Lower leg skin (tissue), 4 donors: ENCODE measurements around the gene AKAP6. TPM values are rescaled to one million over a fixed set of nuclear protein-coding genes. Genes with fewer than 3 reads are reported as not detected.

Experiments
- DNase-seq, 2 donors: peaks; one replicate each; pipeline ENCODE4 v3.0.0-alpha.2; 2019; ENCODE audit warnings: low spot score in 2 of 2
- H3K4me3 ChIP-seq: fragments of 200-600 bp; sonication (generic); 2 replicates; pipeline ENCODE4 v1.5.1; 2017; ENCODE audit warnings: mild to moderate bottlenecking, low read depth; ENCODE audit not compliant: poor library complexity, severe bottlenecking
- CTCF ChIP-seq, 3 donors: fragments of 450-650 bp; IDR thresholded peaks; one replicate each; pipeline ENCODE4 v1.5.1; 2016; ENCODE audit warnings: antibody characterized with exemption in 3 of 3, mild to moderate bottlenecking in 3 of 3, moderate library complexity in 2 of 3
- POLR2A ChIP-seq, 2 donors: fragments of 450-650 bp; IDR thresholded peaks; one replicate each; pipeline ENCODE4 v1.6.1; 2016 to 2017; ENCODE audit warnings: antibody characterized with exemption in 2 of 2, mild to moderate bottlenecking in 1 of 2, moderate library complexity in 1 of 2
- WGBS, 2 donors: methylation state at CpG; one replicate each; pipeline ENCODE4 v1.1.5; 2018; 5-methylcytosine and 5-hydroxymethylcytosine counted together
- intact Hi-C: fragments of 100-400 bp; cut with DNase I; formaldehyde crosslinking; loops from one replicate; pipeline ENCODE4 v1.15.0; 2023; ENCODE audit warnings: low total_unique reads
- total RNA-seq, 4 donors: library from RNA; depleted of rRNA; stranded (reverse); fragments of >200 nt; gene quantifications; one replicate each; pipeline ENCODE4 v1.1.0, GENCODE V29; 2016

The AKAP6 gene
- total RNA-seq, 4 donors from 2014 or later = 2.3 to 13.3 (median 3.6) TPM

- 51 to 71% methylated on average over 2 of the region's 2 CpGs for WGBS, 2 donors
- intact Hi-C loops = no loop called here
- TF ChIP-seq CTCF (IDR thresholded peaks at IDR 0.05) = no peak
- no peak for TF ChIP-seq POLR2A (IDR thresholded peaks at IDR 0.05)
- DNase-seq = no peak
- H3K4me3 ChIP-seq = no peak overlapping the region
These were observed 272.0 kb downstream of the AKAP6 start for GRCh38 chr14:32601069-32601468.

GRCh38 chr14:32601906-32602305 lies 272.8 kb downstream of the AKAP6 start:
- no peak overlapping the region for H3K4me3 ChIP-seq
- WGBS, 2 donors = 51 to 59% methylated on average over 3 of the region's 3 CpGs
- intact Hi-C loops = no loop called here
- DNase-seq = no peak
- no peak for TF ChIP-seq POLR2A (IDR thresholded peaks at IDR 0.05)
- TF ChIP-seq CTCF (IDR thresholded peaks at IDR 0.05) = no peak

- no peak for TF ChIP-seq CTCF (IDR thresholded peaks at IDR 0.05)
- no peak for TF ChIP-seq POLR2A (IDR thresholded peaks at IDR 0.05)
- no peak for DNase-seq
- intact Hi-C loops = no loop called here
- no peak overlapping the region for H3K4me3 ChIP-seq
- 85 to 90% methylated on average over 7 of the region's 7 CpGs for WGBS, 2 donors
These were observed 273.6 kb downstream of the AKAP6 start for GRCh38 chr14:32602699-32603098.

DNA sequence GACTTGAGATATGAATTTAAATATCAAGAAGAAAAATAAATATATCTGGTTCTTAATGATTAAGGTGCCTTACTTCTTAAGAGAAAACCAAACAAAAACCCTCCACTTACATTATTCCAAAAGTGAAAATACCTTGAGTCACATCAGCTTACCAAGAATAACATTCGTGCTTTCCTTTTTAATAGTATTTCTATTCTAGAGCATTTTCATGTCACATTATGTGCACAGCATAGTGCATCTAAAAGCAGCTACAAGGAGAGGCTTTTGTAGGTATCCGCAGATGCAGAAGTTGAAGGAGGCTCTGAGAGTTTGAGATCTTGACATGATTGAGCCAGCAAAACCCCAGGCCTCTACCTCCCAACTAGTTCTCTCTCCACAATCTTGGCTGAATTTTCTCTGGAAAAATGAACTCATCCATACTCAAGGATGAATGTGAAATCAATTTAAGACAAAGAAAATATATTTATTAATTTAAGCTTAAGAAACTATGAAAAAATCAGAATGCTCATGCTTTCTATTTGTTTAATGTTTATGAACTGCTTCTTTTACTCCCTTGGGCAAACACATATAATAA lies 275.0 kb downstream of the AKAP6 start:
- TF ChIP-seq CTCF (IDR thresholded peaks at IDR 0.05) (no peak), POLR2A (IDR thresholded peaks at IDR 0.05) (no peak)
- 95 to 96% methylated on average over 2 of the region's 2 CpGs for WGBS, 2 donors
- no peak for DNase-seq
- intact Hi-C loops = no loop called here
- H3K4me3 ChIP-seq = no peak overlapping the region

GRCh38 chr14:32606301-32606700 lies 277.2 kb downstream of the AKAP6 start:
- DNase-seq = no peak
- no peak overlapping the region for H3K4me3 ChIP-seq
- TF ChIP-seq CTCF (IDR thresholded peaks at IDR 0.05) = no peak
- TF ChIP-seq POLR2A (IDR thresholded peaks at IDR 0.05) = no peak
- 94 to 98% methylated on average over 2 of the region's 2 CpGs for WGBS, 2 donors
- intact Hi-C loops = no loop called here

GRCh38 chr14:32607399-32607798 lies 278.3 kb downstream of the AKAP6 start:
- 61 to 66% methylated on average over 1 of the region's 1 CpG for WGBS, 2 donors
- no peak overlapping the region for H3K4me3 ChIP-seq
- TF ChIP-seq CTCF (IDR thresholded peaks at IDR 0.05) = no peak
- TF ChIP-seq POLR2A (IDR thresholded peaks at IDR 0.05) = no peak
- intact Hi-C loops = no loop called here
- DNase-seq = no peak
